PC-9 (cell line): ENCODE measurements around the gene PTPRCAP. TPM values are rescaled to one million over a fixed set of nuclear protein-coding genes. Genes with fewer than 3 reads are reported as not detected.
A peak's percentile ranks its signal among the peaks of the same experiment; 100 is the strongest.
"Not testable (repeated sequence)": the region's sequence is repeated elsewhere in the genome, so short reads cannot be mapped to it uniquely, and the experiment has no call there.

ENCODE experiments used
- BruUV-seq: library from RNA; stranded (reverse); fragments of 400-500 nt; replicated peaks from 2 replicates; lab custom pipeline; 2021; lab: Mats Ljungman, UMichigan
- CTCF ChIA-PET: fragments of 300-600 bp; sonication (Branson Sonifier 250); formaldehyde crosslinking; loops from one replicate; lab custom pipeline; 2022; ENCODE audit warnings: antibody characterized with exemption; lab: Charles Lee
- POLR2A ChIA-PET: fragments of 300-600 bp; sonication (Branson Sonifier 250); formaldehyde crosslinking; loops from one replicate; lab custom pipeline; 2022; ENCODE audit warnings: antibody characterized with exemption; ENCODE audit not compliant: unreplicated experiment; lab: Charles Lee
- DNase-seq, 2 experiments: peaks; one replicate each; pipeline versions ENCODE4 v3.0.0 to v3.0.0-alpha.2; 2015 to 2022; ENCODE audit warnings: mixed read lengths in 1 of 2
- H2AFZ ChIP-seq: fragments of 200-600 bp; sonication (generic); 2 replicates; pipeline ENCODE4 v1.8.1; 2017; ENCODE audit warnings: antibody characterized with exemption
- H3F3A ChIP-seq: fragments of 200-600 bp; sonication (generic); 2 replicates; pipeline ENCODE4 v1.8.1; 2017; ENCODE audit warnings: antibody characterized with exemption, mild to moderate bottlenecking, low read depth; ENCODE audit not compliant: insufficient read depth
- H3K27ac ChIP-seq: fragments of 200-600 bp; sonication (generic); 2 replicates; pipeline ENCODE4 v1.6.1; 2016; ENCODE audit warnings: mixed run types
- H3K27me3 ChIP-seq: fragments of 200-600 bp; sonication (generic); 2 replicates; pipeline ENCODE4 v1.6.1; 2016; ENCODE audit warnings: low read depth, mixed run types; ENCODE audit not compliant: insufficient read depth
- H3K36me3 ChIP-seq: fragments of 200-600 bp; sonication (generic); 2 replicates; pipeline ENCODE4 v1.6.1; 2016; ENCODE audit warnings: low read depth, mixed run types
- H3K4me1 ChIP-seq: fragments of 200-600 bp; sonication (generic); replicated peaks from 2 replicates; pipeline ENCODE4 v1.6.1; 2016; ENCODE audit warnings: mixed run types; ENCODE audit not compliant: insufficient read depth
- H3K4me2 ChIP-seq: fragments of 200-600 bp; sonication (generic); 2 replicates; pipeline ENCODE4 v1.6.1; 2017; ENCODE audit warnings: mixed run types
- H3K4me3 ChIP-seq: fragments of 200-600 bp; sonication (generic); 2 replicates; pipeline ENCODE4 v1.6.1; 2016; ENCODE audit warnings: mixed run types
- H3K79me2 ChIP-seq: fragments of 200-600 bp; sonication (generic); 2 replicates; pipeline ENCODE4 v1.6.1; 2017; ENCODE audit warnings: low read depth, mixed run types
- H3K9me2 ChIP-seq: fragments of 200-600 bp; sonication (generic); 2 replicates; pipeline ENCODE4 v1.8.1; 2017; ENCODE audit warnings: mild to moderate bottlenecking; ENCODE audit not compliant: insufficient read depth
- H3K9me3 ChIP-seq: fragments of 200-600 bp; sonication (generic); 2 replicates; pipeline ENCODE4 v1.8.1; 2016; ENCODE audit warnings: low read depth; ENCODE audit not compliant: insufficient read depth
- H4K20me1 ChIP-seq: fragments of 200-600 bp; sonication (generic); 2 replicates; pipeline ENCODE4 v1.8.1; 2017; ENCODE audit not compliant: insufficient read depth
- EZH2 ChIP-seq: fragments of 200-600 bp; sonication (generic); IDR thresholded peaks from 2 replicates; pipeline ENCODE4 v1.8.0; 2017; ENCODE audit warnings: antibody characterized with exemption, low read depth
- intact Hi-C: fragments of 100-400 bp; cut with micrococcal nuclease; formaldehyde crosslinking; loops from one replicate; pipeline ENCODE4 v1.10.0; 2022; ENCODE audit not compliant: unreplicated experiment
- total RNA-seq: library from RNA; stranded (reverse); gene quantifications from 2 replicates; pipeline ENCODE4 v1.2.3, GENCODE V29; 2021
- TF ChIP-seq, protein P1 (sequence below): fragments of 200-600 bp; sonication (generic); conservative IDR thresholded peaks from 2 replicates; pipeline ENCODE4 v1.6.1; 2017; ENCODE audit warnings: mixed run types, antibody characterized with exemption, mild to moderate bottlenecking, moderate library complexity

The PTPRCAP gene
- total RNA-seq, 1 experiment from 2014 or later = 1.3 TPM

DNA sequence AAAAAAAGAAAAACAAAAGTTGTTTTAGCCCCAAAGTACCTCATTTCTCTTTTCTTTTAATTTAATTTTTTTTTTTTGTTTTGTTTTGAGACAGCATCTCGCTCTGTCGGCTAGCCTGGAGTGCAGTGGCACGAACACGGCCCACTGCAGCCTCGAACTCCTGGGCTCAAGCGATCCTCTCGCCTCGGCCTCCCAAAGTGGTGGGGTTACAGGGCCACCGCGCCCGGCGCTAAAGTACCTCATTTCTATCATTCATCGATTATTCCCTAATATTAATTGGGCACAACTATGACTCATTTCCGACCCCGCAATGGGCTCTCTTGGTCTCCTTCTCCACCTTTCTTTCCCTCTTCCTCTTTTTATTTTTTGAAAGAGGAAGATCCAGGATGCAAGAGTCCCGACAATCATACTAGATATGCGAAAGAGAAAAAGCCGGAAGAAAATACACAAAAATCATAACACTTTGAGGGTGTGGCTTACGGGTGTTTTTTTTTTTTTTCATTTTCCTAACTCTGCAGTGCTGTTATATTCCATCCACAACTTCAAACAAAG lies 44.9 kb upstream of the PTPRCAP start:
- H3K27ac ChIP-seq = peak overlapping the region; percentile 34
- intact Hi-C loops = loop anchor here (1.0 to 2.0 kb wide), 2 partner anchors 13 to 24 kb away; partner anchors contain the start of gene TMEM134
- H3K79me2 ChIP-seq = peaks cover 21% of the 10 kb centered on the region
- H3K4me1 ChIP-seq = peaks cover 17% of the 10 kb centered on the region
- CTCF ChIA-PET = no interaction called here
- no peaks in the 10 kb centered on the region for H4K20me1 ChIP-seq
- H3K36me3 ChIP-seq = no peaks in the 10 kb centered on the region
- H3K4me2 ChIP-seq = peak overlapping the region; percentile 86
- TSS peak; percentile 95 for BruUV-seq
- peak overlapping the region; percentile 61 for H3K4me3 ChIP-seq
- H3F3A ChIP-seq = peaks cover 25% of the 10 kb centered on the region
- no peaks in the 10 kb centered on the region for H3K9me3 ChIP-seq
- POLR2A ChIA-PET = interaction anchor here (0.5 to 1.0 kb wide), 4 partner anchors 35 to 193 kb away, joined by 3 to 5 read pairs (median 4); partner anchors contain the start of gene PPP1CA
- DNase-seq = peak in 1 of 2 experiments; percentile 5
- peak overlapping the region; percentile 88 for H2AFZ ChIP-seq
- H3K27me3 ChIP-seq = no peaks in the 10 kb centered on the region
- no peaks in the 10 kb centered on the region for H3K9me2 ChIP-seq
- TF ChIP-seq, protein P1, sequence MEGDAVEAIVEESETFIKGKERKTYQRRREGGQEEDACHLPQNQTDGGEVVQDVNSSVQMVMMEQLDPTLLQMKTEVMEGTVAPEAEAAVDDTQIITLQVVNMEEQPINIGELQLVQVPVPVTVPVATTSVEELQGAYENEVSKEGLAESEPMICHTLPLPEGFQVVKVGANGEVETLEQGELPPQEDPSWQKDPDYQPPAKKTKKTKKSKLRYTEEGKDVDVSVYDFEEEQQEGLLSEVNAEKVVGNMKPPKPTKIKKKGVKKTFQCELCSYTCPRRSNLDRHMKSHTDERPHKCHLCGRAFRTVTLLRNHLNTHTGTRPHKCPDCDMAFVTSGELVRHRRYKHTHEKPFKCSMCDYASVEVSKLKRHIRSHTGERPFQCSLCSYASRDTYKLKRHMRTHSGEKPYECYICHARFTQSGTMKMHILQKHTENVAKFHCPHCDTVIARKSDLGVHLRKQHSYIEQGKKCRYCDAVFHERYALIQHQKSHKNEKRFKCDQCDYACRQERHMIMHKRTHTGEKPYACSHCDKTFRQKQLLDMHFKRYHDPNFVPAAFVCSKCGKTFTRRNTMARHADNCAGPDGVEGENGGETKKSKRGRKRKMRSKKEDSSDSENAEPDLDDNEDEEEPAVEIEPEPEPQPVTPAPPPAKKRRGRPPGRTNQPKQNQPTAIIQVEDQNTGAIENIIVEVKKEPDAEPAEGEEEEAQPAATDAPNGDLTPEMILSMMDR = no peak
- no peak for TF ChIP-seq EZH2

DNA sequence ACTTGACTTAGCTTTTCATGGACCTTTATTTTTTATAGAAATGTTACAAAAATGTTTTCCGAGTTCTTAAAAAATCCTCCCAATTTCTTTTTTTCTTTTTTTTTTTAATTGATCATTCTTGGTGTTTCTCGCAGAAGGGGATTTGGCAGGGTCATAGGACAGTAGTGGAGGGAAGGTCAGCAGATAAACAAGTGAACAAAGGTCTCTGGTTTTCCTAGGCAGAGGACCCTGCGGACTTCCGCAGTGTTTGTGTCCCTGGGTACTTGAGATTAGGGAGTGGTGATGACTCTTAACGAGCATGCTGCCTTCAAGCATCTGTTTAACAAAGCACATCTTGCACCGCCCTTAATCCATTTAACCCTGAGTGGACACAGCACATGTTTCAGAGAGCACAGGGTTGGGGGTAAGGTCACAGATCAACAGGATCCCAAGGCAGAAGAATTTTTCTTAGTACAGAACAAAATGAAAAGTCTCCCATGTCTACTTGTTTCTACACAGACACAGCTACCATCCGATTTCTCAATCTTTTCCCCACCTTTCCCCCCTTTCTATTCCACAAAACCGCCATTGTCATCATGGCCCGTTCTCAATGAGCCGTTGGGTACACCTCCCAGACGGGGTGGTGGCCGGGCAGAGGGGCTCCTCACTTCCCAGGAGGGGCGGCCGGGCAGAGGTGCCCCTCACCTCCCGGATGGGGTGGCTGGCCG lies 40.0 kb upstream of the PTPRCAP start:
- intact Hi-C loops, H3K36me3 ChIP-seq, H3K4me3 ChIP-seq, H3K27ac ChIP-seq, H3K4me2 ChIP-seq, DNase-seq, BruUV-seq, H3K27me3 ChIP-seq, H2AFZ ChIP-seq, H4K20me1 ChIP-seq, H3K9me2 ChIP-seq, H3K4me1 ChIP-seq, CTCF ChIA-PET, H3K79me2 ChIP-seq, H3K9me3 ChIP-seq: not testable (repeated sequence)
- POLR2A ChIA-PET = interaction anchor here (0.6 to 0.7 kb wide), 2 partner anchors 81 to 123 kb away, joined by 3 to 22 read pairs; no protein-coding TSS in a partner anchor
- peaks cover 20% of the 10 kb centered on the region for H3F3A ChIP-seq

DNA sequence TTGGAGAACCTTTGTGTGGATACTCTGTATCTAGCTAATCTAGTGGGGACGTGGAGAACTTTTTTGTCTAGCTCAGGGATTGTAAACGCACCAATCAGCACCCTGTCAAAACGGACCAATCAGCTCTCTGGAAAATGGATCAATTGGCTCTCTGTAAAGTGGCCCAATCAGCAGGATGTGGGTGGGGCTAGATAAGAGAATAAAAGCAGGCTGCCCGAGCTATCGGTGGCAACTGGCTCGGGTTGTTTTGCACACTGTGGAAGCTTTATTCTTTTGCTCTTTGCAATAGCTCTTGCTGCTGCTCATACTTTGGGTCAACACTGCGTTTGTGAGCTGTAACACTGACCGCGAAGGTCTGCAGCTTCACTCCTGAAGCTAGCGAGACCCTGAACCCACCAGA lies 39.2 kb upstream of the PTPRCAP start:
- BruUV-seq, CTCF ChIA-PET, intact Hi-C loops, H3K36me3 ChIP-seq, H3K27me3 ChIP-seq, H3K4me3 ChIP-seq, H3K27ac ChIP-seq, H3K79me2 ChIP-seq, H4K20me1 ChIP-seq, H3K9me2 ChIP-seq, POLR2A ChIA-PET, H3K4me1 ChIP-seq, H2AFZ ChIP-seq, H3K9me3 ChIP-seq, H3K4me2 ChIP-seq: not testable (repeated sequence)
- H3F3A ChIP-seq = peaks cover 16% of the 10 kb centered on the region
- peak in 1 of 2 experiments; percentile 33 for DNase-seq

DNA sequence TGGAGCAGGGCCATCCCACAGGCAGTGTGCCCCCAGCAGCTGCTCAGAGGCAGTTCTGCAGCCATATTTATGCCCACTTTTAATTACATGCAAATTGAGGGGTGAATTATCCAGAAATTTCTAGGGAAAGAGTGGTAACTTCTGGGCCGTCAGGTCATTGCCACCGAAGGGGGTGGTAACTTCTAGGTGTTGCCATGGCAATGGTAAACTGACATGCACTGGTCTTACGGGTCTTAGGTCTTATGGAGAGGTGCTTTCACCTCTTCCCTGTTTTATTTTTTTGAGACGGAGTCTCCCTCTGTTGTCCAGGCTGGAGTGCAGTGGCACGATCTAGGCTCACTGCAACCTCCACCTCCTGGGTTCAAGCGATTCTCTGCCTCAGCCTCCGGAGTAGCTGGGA lies 35.4 kb upstream of the PTPRCAP start:
- peaks cover 4% of the 10 kb centered on the region; the same call in 1 of the 2 replicates for H3F3A ChIP-seq
- no peak overlapping the region for H3K4me3 ChIP-seq
- H3K9me3 ChIP-seq = no peaks in the 10 kb centered on the region
- TF ChIP-seq, protein P1 = no peak
- no peak for TF ChIP-seq EZH2
- no peaks in the 10 kb centered on the region for H3K27me3 ChIP-seq
- DNase-seq = no peak
- H4K20me1 ChIP-seq = no peaks in the 10 kb centered on the region
- H3K9me2 ChIP-seq = no peaks in the 10 kb centered on the region
- no peak overlapping the region for H2AFZ ChIP-seq
- no peaks in the 10 kb centered on the region for H3K36me3 ChIP-seq
- CTCF ChIA-PET = no interaction called here
- peaks cover 9% of the 10 kb centered on the region; the same call in 1 of the 2 replicates for H3K79me2 ChIP-seq
- no peak overlapping the region for H3K27ac ChIP-seq
- H3K4me1 ChIP-seq = peaks cover 6% of the 10 kb centered on the region
- no peak overlapping the region for H3K4me2 ChIP-seq
- no TSS peak for BruUV-seq
- POLR2A ChIA-PET = interaction anchor here (0.6 kb wide), 1 partner anchor 48 kb away, joined by 3 read pairs; no protein-coding TSS in a partner anchor
- intact Hi-C loops = no loop called here
